HepG2 (cell line): ENCODE measurements around the gene KRTAP2-3. TPM values are rescaled to one million over a fixed set of nuclear protein-coding genes. Genes with fewer than 3 reads are reported as not detected.
A peak's percentile ranks its signal among the peaks of the same experiment; 100 is the strongest.

Experiments
- ATAC-seq: fragments of 200-7000 bp; cut with Tn5 transposase; 3 replicates; pipeline ENCODE4 v1.9.1; 2020; ENCODE audit warnings: mild to moderate bottlenecking, moderate library complexity
- BruUV-seq: library from RNA; stranded (reverse); fragments of 400-500 nt; replicated peaks from 2 replicates; lab custom pipeline; 2021; lab: Mats Ljungman, UMichigan
- CTCF ChIA-PET: fragments of 300-600 bp; formaldehyde crosslinking; extraction: SDS; loops from one replicate; lab custom pipeline; 2021; ENCODE audit warnings: low total read pairs, inconsistent platforms, low intra/inter-chr PET ratio; lab: Yijun Ruan, JAX
- POLR2A ChIA-PET: fragments of 350-600 bp; sonication (Branson Sonifier 250); formaldehyde crosslinking; loops from one replicate; lab custom pipeline; 2020; ENCODE audit warnings: antibody characterized with exemption, inconsistent platforms; lab: Yijun Ruan, JAX
- DNase-seq: peaks from one replicate; pipeline ENCODE4 v3.0.0-alpha.2; 2015; ENCODE audit warnings: low spot score
- FAIRE-seq: peaks from 3 replicates; lab custom pipeline; 2011; peaks lifted over from hg19 to GRCh38; lab: Jason Lieb, UNC
- H2AFZ ChIP-seq: one replicate; pipeline ENCODE4 v1.6.1; 2011; ENCODE audit warnings: low read length, inconsistent platforms
- H3K27ac ChIP-seq: fragments of 300-600 bp; 3 replicates; pipeline ENCODE4 v1.8.0; 2011; ENCODE audit warnings: mixed run types, mild to moderate bottlenecking, mixed read lengths, low read length, inconsistent platforms; ENCODE audit not compliant: insufficient read depth; ENCODE audit errors: extremely low read length
- H3K27me3 ChIP-seq, 2 experiments: fragments of 200-600 bp in 1 of 2; 2 replicates in 1 of 2; 3 replicates in 1 of 2; pipeline versions ENCODE4 v1.6.0 to v1.8.0; 2011; ENCODE audit warnings: low read length in 2 of 2, mild to moderate bottlenecking in 2 of 2, moderate library complexity in 2 of 2, inconsistent platforms in 1 of 2; ENCODE audit not compliant: insufficient read depth in 2 of 2, control insufficient read depth in 1 of 2
- H3K36me3 ChIP-seq, 2 experiments: fragments of 200-600 bp in 1 of 2; replicated peaks in 1 of 2; 2 replicates in 1 of 2; 3 replicates in 1 of 2; pipeline versions ENCODE4 v1.5.1 to v1.8.0; 2011; ENCODE audit warnings: low read length in 2 of 2, inconsistent platforms in 1 of 2; ENCODE audit not compliant: insufficient read depth in 2 of 2, control insufficient read depth in 1 of 2
- H3K4me1 ChIP-seq: 2 replicates; pipeline ENCODE4 v1.5.1; 2012; ENCODE audit warnings: low read length, inconsistent platforms; ENCODE audit not compliant: insufficient read depth
- H3K4me2 ChIP-seq: 2 replicates; pipeline ENCODE4 v1.6.0; 2011; ENCODE audit warnings: low read depth, low read length, inconsistent platforms
- H3K4me3 ChIP-seq, 3 experiments: fragments of 200-600 bp in 1 of 3; sonication (generic), shearing (Covaris generic) in 1 of 3; replicated peaks in 1 of 3; 2 replicates each; pipeline ENCODE4 v1.5.1; 2011 to 2016; ENCODE audit warnings: low read length in 3 of 3, inconsistent platforms in 2 of 3, low read depth in 2 of 3, mild to moderate bottlenecking in 2 of 3, control low read depth in 1 of 3, mixed read lengths in 1 of 3; ENCODE audit not compliant: insufficient read depth in 1 of 3
- H3K79me2 ChIP-seq: one replicate; pipeline ENCODE4 v1.6.1; 2011; ENCODE audit warnings: low read length, inconsistent platforms; ENCODE audit not compliant: insufficient read depth
- H3K9ac ChIP-seq: 2 replicates; pipeline ENCODE4 v1.6.0; 2011; ENCODE audit warnings: mild to moderate bottlenecking, low read depth, low read length, inconsistent platforms; ENCODE audit not compliant: insufficient read depth
- H3K9me3 ChIP-seq: 2 replicates; pipeline ENCODE4 v1.5.1; 2012; ENCODE audit warnings: mild to moderate bottlenecking, low read length
- H4K20me1 ChIP-seq: 2 replicates; pipeline ENCODE4 v1.6.0; 2011; ENCODE audit warnings: inconsistent platforms, mild to moderate bottlenecking, low read length, moderate library complexity; ENCODE audit not compliant: insufficient read depth
- BRCA1 ChIP-seq: sonication (generic); formaldehyde crosslinking; IDR thresholded peaks from 2 replicates; pipeline ENCODE4 v1.4.0; 2020; ENCODE audit warnings: missing genetic modification reagents
- ELF3 ChIP-seq: IDR thresholded peaks from 2 replicates; pipeline ENCODE4 v1.6.1; 2016; ENCODE audit warnings: missing genetic modification reagents, missing compliant biosample characterization
- MEIS1 ChIP-seq: sonication (generic); formaldehyde crosslinking; IDR thresholded peaks from 2 replicates; pipeline ENCODE4 v1.9.0; 2021; ENCODE audit warnings: mild to moderate bottlenecking, missing genetic modification reagents, moderate library complexity, borderline replicate concordance
- NFKBIZ ChIP-seq: IDR thresholded peaks from 2 replicates; pipeline ENCODE4 v1.6.1; 2018; ENCODE audit warnings: missing genetic modification reagents, missing compliant biosample characterization
- NR2F6 ChIP-seq, 2 experiments: IDR thresholded peaks; 2 replicates each; pipeline ENCODE4 v1.6.1; 2016; ENCODE audit warnings: antibody characterized with exemption in 1 of 2, mild to moderate bottlenecking in 1 of 2
- PCBP1 ChIP-seq: fragments of 200-400 bp; formaldehyde crosslinking; IDR thresholded peaks from 2 replicates; pipeline ENCODE4 v1.6.1; 2017; ENCODE audit warnings: mild to moderate bottlenecking, low read depth, low read length, borderline replicate concordance
- PPARG ChIP-seq: conservative IDR thresholded peaks from 2 replicates; pipeline ENCODE4 v1.6.1; 2016; ENCODE audit warnings: missing biosample characterization, missing genetic modification reagents
- RBM39 ChIP-seq: fragments of 200-400 bp; formaldehyde crosslinking; IDR thresholded peaks from one replicate; pipeline ENCODE4 v1.6.1; 2018; ENCODE audit warnings: antibody characterized with exemption, mild to moderate bottlenecking, low read depth, low read length; ENCODE audit not compliant: poor library complexity, severe bottlenecking
- SAP130 ChIP-seq: IDR thresholded peaks from 2 replicates; pipeline ENCODE4 v1.6.1; 2016; ENCODE audit warnings: low read depth
- SOX5 ChIP-seq: IDR thresholded peaks from 2 replicates; pipeline ENCODE4 v1.6.1; 2016; ENCODE audit warnings: borderline replicate concordance
- ZIK1 ChIP-seq: sonication (generic); formaldehyde crosslinking; IDR thresholded peaks from 2 replicates; pipeline ENCODE4 v1.5.0; 2020; ENCODE audit warnings: mild to moderate bottlenecking, low read depth, missing genetic modification reagents, borderline replicate concordance
- ZNF20 ChIP-seq: sonication (generic); formaldehyde crosslinking; IDR thresholded peaks from 2 replicates; pipeline ENCODE4 v1.4.0; 2020; ENCODE audit warnings: mild to moderate bottlenecking, moderate library complexity, missing genetic modification reagents
- in situ Hi-C: cut with HindIII; loops from 2 replicates; pipeline ENCODE4 v1.10.0; 2017; ENCODE audit warnings: low pct_unique_long_range_greater_than_20kb; ENCODE audit not compliant: extremely low pct_ligation_motif_present
- intact Hi-C: fragments of 100-400 bp; cut with micrococcal nuclease; formaldehyde crosslinking; loops from one replicate; pipeline ENCODE4 v1.10.0; 2022; ENCODE audit not compliant: unreplicated experiment
- polyA plus RNA-seq, 8 experiments: library from polyadenylated mRNA; depleted of rRNA in 3 of 8; stranded (reverse) in 7 of 8; unstranded in 1 of 8; fragments of >200 nt; fragmentation: Illumina TruSeq in 4 of 8; extraction: Trizol in 4 of 8; gene quantifications; 2 replicates each; pipeline versions ENCODE4 v1.2.1 to v1.2.3, GENCODE V29; 2011 to 2016; ENCODE audit warnings: low read depth in 4 of 8, missing spikeins in 1 of 8, mixed read lengths in 1 of 8; ENCODE audit not compliant: insufficient read depth in 1 of 8
- total RNA-seq, 5 experiments: library from RNA; depleted of rRNA; stranded (reverse); fragments of >200 nt; fragmentation: Illumina TruSeq; extraction: Trizol; gene quantifications; 2 replicates each; pipeline ENCODE4 v1.2.3, GENCODE V29; 2016; ENCODE audit warnings: low read depth in 1 of 5
- TF ChIP-seq, protein P1 (sequence below): sonication (generic); formaldehyde crosslinking; IDR thresholded peaks from 2 replicates; pipeline ENCODE4 v1.5.0; 2020; ENCODE audit warnings: mild to moderate bottlenecking, missing genetic modification reagents
- TF ChIP-seq, protein P2 (sequence below): IDR thresholded peaks from 2 replicates; pipeline ENCODE4 v1.6.1; 2012; ENCODE audit warnings: inconsistent platforms
- TF ChIP-seq, protein P3 (sequence below): sonication (generic); formaldehyde crosslinking; IDR thresholded peaks from 2 replicates; pipeline ENCODE4 v1.8.0; 2022; ENCODE audit warnings: mild to moderate bottlenecking, missing genetic modification reagents, moderate library complexity
- TF ChIP-seq, protein P4 (sequence below): sonication (generic); formaldehyde crosslinking; IDR thresholded peaks from 2 replicates; pipeline ENCODE4 v1.4.0; 2020; ENCODE audit warnings: mild to moderate bottlenecking, missing genetic modification reagents
- TF ChIP-seq, protein P5 (sequence below): sonication (generic); formaldehyde crosslinking; IDR thresholded peaks from 2 replicates; pipeline ENCODE4 v1.4.0; 2020; ENCODE audit warnings: missing genetic modification reagents, borderline replicate concordance

Gene KRTAP2-3
- total and polyA plus RNA-seq, 2 of the 13 experiments (the other 11 are each of a cell fraction or from before 2014, with no cell fraction given) = 0.25 TPM; not detected in 1

DNA sequence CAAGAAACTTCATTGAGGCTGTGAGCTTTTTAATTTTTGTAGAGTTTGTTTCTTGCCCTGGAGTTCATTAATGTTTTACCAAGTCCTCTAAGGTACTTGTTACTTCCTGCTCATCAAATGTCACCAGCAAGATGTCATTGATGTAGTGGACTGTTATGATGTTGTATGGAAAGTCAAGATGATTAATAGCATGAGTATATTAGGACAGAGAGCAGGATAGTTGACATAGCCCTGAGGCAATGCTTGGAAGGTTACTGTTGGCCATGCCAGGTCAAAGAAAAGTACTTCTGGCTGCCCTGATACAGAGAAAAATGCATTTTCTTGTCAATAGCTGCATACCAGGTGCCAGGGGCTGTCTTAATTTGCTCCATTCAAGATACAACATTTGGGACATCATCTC, 39.6 kb downstream of the KRTAP2-3 start:
- ATAC-seq = no peak
- no peaks in the 10 kb centered on the region; a peak in 1 of 5 replicates for H3K27me3 ChIP-seq
- H3K4me3 ChIP-seq = no peak overlapping the region
- peaks cover 34% of the 10 kb centered on the region for H3K4me1 ChIP-seq
- no peak overlapping the region for H3K9ac ChIP-seq
- intact Hi-C loops = no loop called here
- ChIA-PET POLR2A (interaction anchor here (1.3 kb wide), 1 partner anchor 10 kb away, joined by 4 read pairs; no protein-coding TSS in a partner anchor), CTCF (no interaction called here)
- FAIRE-seq = no peak
- BruUV-seq = no TSS peak
- H3K9me3 ChIP-seq = no peaks in the 10 kb centered on the region; the same call in 1 of the 2 replicates
- DNase-seq = peak; percentile 64
- no peaks in the 10 kb centered on the region for H3K79me2 ChIP-seq
- no peak overlapping the region for H3K4me2 ChIP-seq
- no peaks in the 10 kb centered on the region for H3K36me3 ChIP-seq
- H3K27ac ChIP-seq = no peak overlapping the region
- in situ Hi-C loops = no loop called here
- H4K20me1 ChIP-seq = no peaks in the 10 kb centered on the region
- no peak overlapping the region for H2AFZ ChIP-seq
- TF ChIP-seq, protein P1, sequence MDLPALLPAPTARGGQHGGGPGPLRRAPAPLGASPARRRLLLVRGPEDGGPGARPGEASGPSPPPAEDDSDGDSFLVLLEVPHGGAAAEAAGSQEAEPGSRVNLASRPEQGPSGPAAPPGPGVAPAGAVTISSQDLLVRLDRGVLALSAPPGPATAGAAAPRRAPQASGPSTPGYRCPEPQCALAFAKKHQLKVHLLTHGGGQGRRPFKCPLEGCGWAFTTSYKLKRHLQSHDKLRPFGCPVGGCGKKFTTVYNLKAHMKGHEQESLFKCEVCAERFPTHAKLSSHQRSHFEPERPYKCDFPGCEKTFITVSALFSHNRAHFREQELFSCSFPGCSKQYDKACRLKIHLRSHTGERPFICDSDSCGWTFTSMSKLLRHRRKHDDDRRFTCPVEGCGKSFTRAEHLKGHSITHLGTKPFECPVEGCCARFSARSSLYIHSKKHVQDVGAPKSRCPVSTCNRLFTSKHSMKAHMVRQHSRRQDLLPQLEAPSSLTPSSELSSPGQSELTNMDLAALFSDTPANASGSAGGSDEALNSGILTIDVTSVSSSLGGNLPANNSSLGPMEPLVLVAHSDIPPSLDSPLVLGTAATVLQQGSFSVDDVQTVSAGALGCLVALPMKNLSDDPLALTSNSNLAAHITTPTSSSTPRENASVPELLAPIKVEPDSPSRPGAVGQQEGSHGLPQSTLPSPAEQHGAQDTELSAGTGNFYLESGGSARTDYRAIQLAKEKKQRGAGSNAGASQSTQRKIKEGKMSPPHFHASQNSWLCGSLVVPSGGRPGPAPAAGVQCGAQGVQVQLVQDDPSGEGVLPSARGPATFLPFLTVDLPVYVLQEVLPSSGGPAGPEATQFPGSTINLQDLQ (CRISPR knock-in tag) = no peak
- TF ChIP-seq ELF3 = peak; percentile 39; the same call in 1 of the 2 replicates
- no peak for TF ChIP-seq NFKBIZ (CRISPR knock-in tag)
- TF ChIP-seq SOX5 (CRISPR knock-in tag) = peak; percentile 13; the same call in 1 of the 2 replicates
- no peak for TF ChIP-seq ZNF20 (CRISPR knock-in tag)
- TF ChIP-seq SAP130 (CRISPR knock-in tag) = peak; percentile 46
- TF ChIP-seq ZIK1 (CRISPR knock-in tag) = no peak
- TF ChIP-seq RBM39 = no peak
- TF ChIP-seq MEIS1 (CRISPR knock-in tag) = no peak
- TF ChIP-seq PPARG (CRISPR knock-in tag) = 0 out of 2 replicates have a peak, but pooled peaks have one; percentile 25
- TF ChIP-seq, protein P2, sequence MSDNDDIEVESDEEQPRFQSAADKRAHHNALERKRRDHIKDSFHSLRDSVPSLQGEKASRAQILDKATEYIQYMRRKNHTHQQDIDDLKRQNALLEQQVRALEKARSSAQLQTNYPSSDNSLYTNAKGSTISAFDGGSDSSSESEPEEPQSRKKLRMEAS = no peak
- TF ChIP-seq BRCA1 (CRISPR knock-in tag) = no peak
- TF ChIP-seq PCBP1 = no peak
- TF ChIP-seq, protein P3, sequence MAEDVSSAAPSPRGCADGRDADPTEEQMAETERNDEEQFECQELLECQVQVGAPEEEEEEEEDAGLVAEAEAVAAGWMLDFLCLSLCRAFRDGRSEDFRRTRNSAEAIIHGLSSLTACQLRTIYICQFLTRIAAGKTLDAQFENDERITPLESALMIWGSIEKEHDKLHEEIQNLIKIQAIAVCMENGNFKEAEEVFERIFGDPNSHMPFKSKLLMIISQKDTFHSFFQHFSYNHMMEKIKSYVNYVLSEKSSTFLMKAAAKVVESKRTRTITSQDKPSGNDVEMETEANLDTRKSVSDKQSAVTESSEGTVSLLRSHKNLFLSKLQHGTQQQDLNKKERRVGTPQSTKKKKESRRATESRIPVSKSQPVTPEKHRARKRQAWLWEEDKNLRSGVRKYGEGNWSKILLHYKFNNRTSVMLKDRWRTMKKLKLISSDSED = no peak
- TF ChIP-seq, protein P4, sequence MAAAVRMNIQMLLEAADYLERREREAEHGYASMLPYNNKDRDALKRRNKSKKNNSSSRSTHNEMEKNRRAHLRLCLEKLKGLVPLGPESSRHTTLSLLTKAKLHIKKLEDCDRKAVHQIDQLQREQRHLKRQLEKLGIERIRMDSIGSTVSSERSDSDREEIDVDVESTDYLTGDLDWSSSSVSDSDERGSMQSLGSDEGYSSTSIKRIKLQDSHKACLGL (CRISPR knock-in tag) = no peak
- TF ChIP-seq, protein P5, sequence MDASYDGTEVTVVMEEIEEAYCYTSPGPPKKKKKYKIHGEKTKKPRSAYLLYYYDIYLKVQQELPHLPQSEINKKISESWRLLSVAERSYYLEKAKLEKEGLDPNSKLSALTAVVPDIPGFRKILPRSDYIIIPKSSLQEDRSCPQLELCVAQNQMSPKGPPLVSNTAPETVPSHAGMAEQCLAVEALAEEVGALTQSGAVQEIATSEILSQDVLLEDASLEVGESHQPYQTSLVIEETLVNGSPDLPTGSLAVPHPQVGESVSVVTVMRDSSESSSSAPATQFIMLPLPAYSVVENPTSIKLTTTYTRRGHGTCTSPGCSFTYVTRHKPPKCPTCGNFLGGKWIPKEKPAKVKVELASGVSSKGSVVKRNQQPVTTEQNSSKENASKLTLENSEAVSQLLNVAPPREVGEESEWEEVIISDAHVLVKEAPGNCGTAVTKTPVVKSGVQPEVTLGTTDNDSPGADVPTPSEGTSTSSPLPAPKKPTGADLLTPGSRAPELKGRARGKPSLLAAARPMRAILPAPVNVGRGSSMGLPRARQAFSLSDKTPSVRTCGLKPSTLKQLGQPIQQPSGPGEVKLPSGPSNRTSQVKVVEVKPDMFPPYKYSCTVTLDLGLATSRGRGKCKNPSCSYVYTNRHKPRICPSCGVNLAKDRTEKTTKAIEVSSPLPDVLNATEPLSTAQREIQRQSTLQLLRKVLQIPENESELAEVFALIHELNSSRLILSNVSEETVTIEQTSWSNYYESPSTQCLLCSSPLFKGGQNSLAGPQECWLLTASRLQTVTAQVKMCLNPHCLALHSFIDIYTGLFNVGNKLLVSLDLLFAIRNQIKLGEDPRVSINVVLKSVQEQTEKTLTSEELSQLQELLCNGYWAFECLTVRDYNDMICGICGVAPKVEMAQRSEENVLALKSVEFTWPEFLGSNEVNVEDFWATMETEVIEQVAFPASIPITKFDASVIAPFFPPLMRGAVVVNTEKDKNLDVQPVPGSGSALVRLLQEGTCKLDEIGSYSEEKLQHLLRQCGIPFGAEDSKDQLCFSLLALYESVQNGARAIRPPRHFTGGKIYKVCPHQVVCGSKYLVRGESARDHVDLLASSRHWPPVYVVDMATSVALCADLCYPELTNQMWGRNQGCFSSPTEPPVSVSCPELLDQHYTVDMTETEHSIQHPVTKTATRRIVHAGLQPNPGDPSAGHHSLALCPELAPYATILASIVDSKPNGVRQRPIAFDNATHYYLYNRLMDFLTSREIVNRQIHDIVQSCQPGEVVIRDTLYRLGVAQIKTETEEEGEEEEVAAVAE = no peak
- TF ChIP-seq NR2F6 (IDR thresholded peaks at IDR 0.05) = no peak
- peak; percentile 30; the same call in 1 of the 2 replicates for TF ChIP-seq NR2F6 (CRISPR knock-in tag; IDR thresholded peaks at IDR 0.05)
